HepG2 (cell line): ENCODE results near the gene CCDC30. TPM values are rescaled to one million over a fixed set of nuclear protein-coding genes. Genes with fewer than 3 reads are reported as not detected.

Source experiments
- ARID4A ChIP-seq: sonication (generic); formaldehyde crosslinking; IDR thresholded peaks from 2 replicates; pipeline ENCODE4 v1.5.0; 2020; ENCODE audit warnings: mild to moderate bottlenecking, missing genetic modification reagents, borderline replicate concordance
- ATF5 ChIP-seq: sonication (generic); formaldehyde crosslinking; IDR thresholded peaks from 2 replicates; pipeline ENCODE4 v1.4.0; 2020; ENCODE audit warnings: mild to moderate bottlenecking, low read depth, missing genetic modification reagents
- EP300 ChIP-seq, 3 experiments: sonication (generic) in 1 of 3; formaldehyde crosslinking in 1 of 3; IDR thresholded peaks; 2 replicates each; pipeline versions ENCODE4 v1.5.1 to v1.6.1; 2011 to 2020; ENCODE audit warnings: low read depth in 2 of 3, low read length in 2 of 3, borderline replicate concordance in 1 of 3, improper control_type of control experiment in 1 of 3, mild to moderate bottlenecking in 1 of 3, missing genetic modification reagents in 1 of 3, moderate library complexity in 1 of 3
- FOXA3 ChIP-seq: IDR thresholded peaks from 2 replicates; pipeline ENCODE4 v1.6.1; 2016; ENCODE audit warnings: missing genetic modification reagents, missing compliant biosample characterization
- GABPA ChIP-seq, 2 experiments: IDR thresholded peaks; 2 replicates each; pipeline ENCODE4 v1.6.1; 2011 to 2016; ENCODE audit warnings: low read depth in 2 of 2, low read length in 1 of 2, missing biosample characterization in 1 of 2, missing genetic modification characterization in 1 of 2
- HDAC6 ChIP-seq: fragments of 200-600 bp; sonication (generic); IDR thresholded peaks from 2 replicates; pipeline ENCODE4 v1.7.0; 2017; ENCODE audit warnings: mild to moderate bottlenecking, antibody characterized with exemption, low read length, low read depth
- HMG20A ChIP-seq: IDR thresholded peaks from 2 replicates; pipeline ENCODE4 v1.6.1; 2016; ENCODE audit warnings: borderline replicate concordance
- HNRNPLL ChIP-seq: fragments of 200-400 bp; formaldehyde crosslinking; IDR thresholded peaks from 2 replicates; pipeline ENCODE4 v1.6.1; 2017; ENCODE audit warnings: mild to moderate bottlenecking, low read depth, low read length; ENCODE audit not compliant: poor library complexity, severe bottlenecking
- KLF13 ChIP-seq: sonication (generic); formaldehyde crosslinking; IDR thresholded peaks from 2 replicates; pipeline ENCODE4 v1.4.0; 2020; ENCODE audit warnings: mild to moderate bottlenecking, missing genetic modification reagents
- PAWR ChIP-seq: sonication (generic); formaldehyde crosslinking; IDR thresholded peaks from 2 replicates; pipeline ENCODE4 v1.4.0; 2020; ENCODE audit warnings: missing genetic modification reagents, mild to moderate bottlenecking, borderline replicate concordance
- STAT6 ChIP-seq: sonication (generic); formaldehyde crosslinking; IDR thresholded peaks from 2 replicates; pipeline ENCODE4 v1.4.0; 2020; ENCODE audit warnings: missing genetic modification reagents, mild to moderate bottlenecking, borderline replicate concordance
- ZBTB39 ChIP-seq: sonication (generic); formaldehyde crosslinking; IDR thresholded peaks from 2 replicates; pipeline ENCODE4 v1.5.0; 2020; ENCODE audit warnings: missing genetic modification reagents
- ZKSCAN8 ChIP-seq: IDR thresholded peaks from 2 replicates; pipeline ENCODE4 v1.6.1; 2016; ENCODE audit warnings: borderline replicate concordance, missing genetic modification reagents, missing compliant biosample characterization
- ZMAT5 ChIP-seq: sonication (generic); formaldehyde crosslinking; IDR thresholded peaks from 2 replicates; pipeline ENCODE4 v1.5.0; 2020; ENCODE audit warnings: mild to moderate bottlenecking, low read depth, missing genetic modification reagents, borderline replicate concordance
- ZNF460 ChIP-seq: sonication (generic); formaldehyde crosslinking; IDR thresholded peaks from 2 replicates; pipeline ENCODE4 v1.5.1; 2020; ENCODE audit warnings: missing genetic modification reagents, mild to moderate bottlenecking, borderline replicate concordance
- ZNF547 ChIP-seq: sonication (generic); formaldehyde crosslinking; IDR thresholded peaks from 2 replicates; pipeline ENCODE4 v1.5.1; 2020; ENCODE audit warnings: mild to moderate bottlenecking, missing genetic modification reagents
- ZNF589 ChIP-seq: sonication (generic); formaldehyde crosslinking; conservative IDR thresholded peaks from 2 replicates; pipeline ENCODE4 v1.8.0; 2022; ENCODE audit warnings: mild to moderate bottlenecking, moderate library complexity, missing genetic modification reagents
- ZSCAN20 ChIP-seq: sonication (generic); formaldehyde crosslinking; IDR thresholded peaks from 2 replicates; pipeline ENCODE4 v1.4.0; 2020; ENCODE audit warnings: missing genetic modification reagents, mild to moderate bottlenecking, borderline replicate concordance
- polyA plus RNA-seq, 8 experiments: library from polyadenylated mRNA; depleted of rRNA in 3 of 8; stranded (reverse) in 7 of 8; unstranded in 1 of 8; fragments of >200 nt; fragmentation: Illumina TruSeq in 4 of 8; extraction: Trizol in 4 of 8; gene quantifications; 2 replicates each; pipeline versions ENCODE4 v1.2.1 to v1.2.3, GENCODE V29; 2011 to 2016; ENCODE audit warnings: low read depth in 4 of 8, missing spikeins in 1 of 8, mixed read lengths in 1 of 8; ENCODE audit not compliant: insufficient read depth in 1 of 8
- total RNA-seq, 5 experiments: library from RNA; depleted of rRNA; stranded (reverse); fragments of >200 nt; fragmentation: Illumina TruSeq; extraction: Trizol; gene quantifications; 2 replicates each; pipeline ENCODE4 v1.2.3, GENCODE V29; 2016; ENCODE audit warnings: low read depth in 1 of 5

Gene CCDC30
- total and polyA plus RNA-seq, 2 of the 13 experiments (the other 11 are each of a cell fraction or from before 2014, with no cell fraction given) = 0.25 to 0.77 TPM

- TF ChIP-seq HMG20A (CRISPR knock-in tag) (no peak; the same call in 1 of the 2 replicates), ZSCAN20 (CRISPR knock-in tag) (0 out of 2 replicates have a peak, but pooled peaks have one; percentile 13), HDAC6 (no peak), ZKSCAN8 (CRISPR knock-in tag) (no peak), GABPA (IDR thresholded peaks at IDR 0.05; ENCODE audit: low read depth, low read length) (no peak), GABPA (CRISPR knock-in tag; IDR thresholded peaks at IDR 0.05; ENCODE audit: low read depth) (peak; percentile 64), PAWR (CRISPR knock-in tag) (no peak), ZMAT5 (CRISPR knock-in tag) (no peak), ATF5 (CRISPR knock-in tag) (no peak), FOXA3 (CRISPR knock-in tag) (no peak), KLF13 (no peak), ZNF460 (CRISPR knock-in tag) (no peak), ZNF547 (CRISPR knock-in tag) (0 out of 2 replicates have a peak, but pooled peaks have one; percentile 40), STAT6 (CRISPR knock-in tag) (no peak), ZBTB39 (no peak), HNRNPLL (no peak), EP300 (IDR thresholded peaks at IDR 0.05; ENCODE audit: low read depth in 2 of 2, low read length in 2 of 2) (no peak), EP300 (CRISPR knock-in tag; IDR thresholded peaks at IDR 0.05; ENCODE audit: borderline replicate concordance) (no peak), ZNF589 (CRISPR knock-in tag) (no peak), ARID4A (CRISPR knock-in tag) (peak; percentile 72)
These were observed 6.4 kb upstream of the CCDC30 start (continued) for GRCh38 chr1:42456754-42457089.
